Colonic mucosa (tissue), 4 donors: Measurements from ENCODE around the gene GGTLC2. TPM values are rescaled to one million over a fixed set of nuclear protein-coding genes. Genes with fewer than 3 reads are reported as not detected.

ENCODE experiments used
- DNase-seq: peaks from one replicate; pipeline ENCODE4 v3.0.0-alpha.2; 2020
- H3K27ac ChIP-seq: fragments of 200-600 bp; one replicate; pipeline ENCODE4 v1.8.0; 2021
- H3K27me3 ChIP-seq: fragments of 200-600 bp; one replicate; pipeline ENCODE4 v1.8.0; 2021
- H3K36me3 ChIP-seq: fragments of 200-600 bp; one replicate; pipeline ENCODE4 v1.8.0; 2021
- H3K4me1 ChIP-seq: fragments of 200-600 bp; one replicate; pipeline ENCODE4 v1.8.0; 2021; ENCODE audit warnings: mild to moderate bottlenecking
- H3K4me3 ChIP-seq: fragments of 200-600 bp; one replicate; pipeline ENCODE4 v1.8.0; 2021
- H3K9ac ChIP-seq, 2 donors: one replicate each; pipeline ENCODE4 v1.7.0; 2013; ENCODE audit warnings: control low read depth in 2 of 2, low read depth in 2 of 2, low read length in 2 of 2
- H3K9me3 ChIP-seq: fragments of 200-600 bp; one replicate; pipeline ENCODE4 v1.8.0; 2021
- CTCF ChIP-seq: fragments of 200-600 bp; IDR thresholded peaks from one replicate; pipeline ENCODE4 v1.8.0; 2022; ENCODE audit warnings: antibody characterized with exemption, mild to moderate bottlenecking
- intact Hi-C: fragments of 100-400 bp; cut with DNase I; formaldehyde crosslinking; loops from one replicate; pipeline ENCODE4 v1.14.1; 2022
- total RNA-seq, 2 donors: library from RNA; stranded (reverse); fragmentation: NEBNext Ultra II Directional in 1 of 2; extraction: Animal tissue kit (Norgen Biotek cat#: 25700) in 1 of 2; gene quantifications; one replicate each; pipeline ENCODE4 v1.2.1, GENCODE V29; 2021
- donor health status: healthy.
- donor health status: DM: no; HTN: no; CAD: no.
- donor health status: DM: no; HTN: no; CAD: no.

Gene GGTLC2
- total RNA-seq, 2 donors from 2014 or later, result not detected

GRCh38 chr22:22663861-22664800 lies 19.7 kb downstream of the GGTLC2 start:
- H3K9ac ChIP-seq, result no peak overlapping the region
- H3K27me3 ChIP-seq, result no peaks in the 10 kb centered on the region
- no peaks in the 10 kb centered on the region for H3K9me3 ChIP-seq
- H3K4me3 ChIP-seq, result no peak overlapping the region
- no peaks in the 10 kb centered on the region for H3K4me1 ChIP-seq
- no peak for DNase-seq
- intact Hi-C loops, result no loop called here
- H3K27ac ChIP-seq, result no peak overlapping the region
- no peaks in the 10 kb centered on the region for H3K36me3 ChIP-seq
- TF ChIP-seq CTCF, result no peak

- TF ChIP-seq CTCF, result peak; percentile 50
Measured at GRCh38 chr22:22666307-22667091, 22.1 kb downstream of the GGTLC2 start.

GRCh38 chr22:22667966-22668880 lies 23.8 kb downstream of the GGTLC2 start:
- intact Hi-C loops, result no loop called here
- Histone ChIP-seq H3K9me3 (no peaks in the 10 kb centered on the region), H3K4me1 (no peaks in the 10 kb centered on the region), H3K27me3 (no peaks in the 10 kb centered on the region), H3K9ac (no peak overlapping the region), H3K36me3 (no peaks in the 10 kb centered on the region), H3K27ac (no peak overlapping the region), H3K4me3 (no peak overlapping the region)
- no peak for DNase-seq
- no peak for TF ChIP-seq CTCF

More at GRCh38 chr22:22666307-22667091, 22.1 kb downstream of the GGTLC2 start:
- Histone ChIP-seq H3K36me3 (no peaks in the 10 kb centered on the region), H3K4me1 (no peaks in the 10 kb centered on the region), H3K27me3 (no peaks in the 10 kb centered on the region), H3K27ac (no peak overlapping the region), H3K9me3 (no peaks in the 10 kb centered on the region), H3K4me3 (no peak overlapping the region), H3K9ac (no peak overlapping the region)
- intact Hi-C loops, result no loop called here
- peak; percentile 27 for DNase-seq

GRCh38 chr22:22669093-22669492 lies 24.7 kb downstream of the GGTLC2 start:
- intact Hi-C loops, result no loop called here
- no peak overlapping the region for H3K27ac ChIP-seq
- no peak for TF ChIP-seq CTCF
- no peaks in the 10 kb centered on the region for H3K9me3 ChIP-seq
- H3K27me3 ChIP-seq, result no peaks in the 10 kb centered on the region
- no peak overlapping the region for H3K9ac ChIP-seq
- H3K36me3 ChIP-seq, result no peaks in the 10 kb centered on the region
- H3K4me3 ChIP-seq, result no peak overlapping the region
- no peak for DNase-seq
- H3K4me1 ChIP-seq, result no peaks in the 10 kb centered on the region
